GM19395 (cell line): ENCODE results near the gene SLFN12L.
"Not testable (repeated sequence)": the region's sequence is repeated elsewhere in the genome, so short reads cannot be mapped to it uniquely, and the experiment has no call there.

ENCODE experiments used
- ATAC-seq: cut with Tn5 transposase; IDR thresholded peaks from one replicate; pipeline ENCODE4 v1.9.1; 2021; ENCODE audit warnings: mild to moderate bottlenecking, moderate library complexity; ENCODE audit not compliant: unreplicated experiment

Gene SLFN12L

GRCh38 chr17:35537601-35538141 is at the start of gene SLFN12L:
TSS of gene SLFN12L (minus strand) at chr17:35537678. CDS start at chr17:35522364, 15,314 bp downstream.
- ATAC-seq = no peak

GRCh38 chr17:35586569-35587073 is 49.1 kb upstream of the SLFN12L start:
- ATAC-seq = no peak

GRCh38 chr17:35584061-35584460 is 46.6 kb upstream of the SLFN12L start:
- no peak for ATAC-seq

- ATAC-seq = no peak
These were observed 41.5 kb upstream of the SLFN12L start for GRCh38 chr17:35578929-35579432.

GRCh38 chr17:35578197-35578928 is 40.9 kb upstream of the SLFN12L start, which contains the start of gene PEX12:
TSS of gene PEX12 (minus strand) at chr17:35578571. CDS start at chr17:35578021, 550 bp downstream.
- peak; percentile 94 for ATAC-seq

GRCh38 chr17:35577830-35578196 is 40.3 kb upstream of the SLFN12L start:
- ATAC-seq = no peak

GRCh38 chr17:35575759-35576158 is 38.3 kb upstream of the SLFN12L start:
- no peak for ATAC-seq

- no peak for ATAC-seq
These were observed 31.9 kb upstream of the SLFN12L start for GRCh38 chr17:35569405-35569804.

- ATAC-seq = no peak
These were observed 31.1 kb upstream of the SLFN12L start for GRCh38 chr17:35568561-35568960.

- ATAC-seq = no peak
These were observed 29.5 kb upstream of the SLFN12L start for GRCh38 chr17:35566968-35567367.

GRCh38 chr17:35563181-35563580 is 25.7 kb upstream of the SLFN12L start:
- ATAC-seq = not testable (repeated sequence)

GRCh38 chr17:35560703-35561102 is 23.2 kb upstream of the SLFN12L start, which contains the start of gene SLFN14:
TSS of gene SLFN14 (minus strand) at chr17:35560819. CDS start at chr17:35558062, 2,757 bp downstream.
- ATAC-seq = no peak

- no peak for ATAC-seq
These were observed 22.2 kb upstream of the SLFN12L start for GRCh38 chr17:35559495-35560210.

GRCh38 chr17:35557353-35557752 is 19.9 kb upstream of the SLFN12L start:
- no peak for ATAC-seq

GRCh38 chr17:35555691-35556090 is 18.2 kb upstream of the SLFN12L start:
- no peak for ATAC-seq

GRCh38 chr17:35554668-35555067 is 17.2 kb upstream of the SLFN12L start:
- no peak for ATAC-seq

- ATAC-seq = no peak
These were observed 15.8 kb upstream of the SLFN12L start for GRCh38 chr17:35553310-35553709.

- no peak for ATAC-seq
These were observed 11.5 kb upstream of the SLFN12L start for GRCh38 chr17:35548978-35549377.

GRCh38 chr17:35548208-35548810 is 10.8 kb upstream of the SLFN12L start:
- no peak for ATAC-seq

GRCh38 chr17:35546487-35546886 is 9.0 kb upstream of the SLFN12L start:
- no peak for ATAC-seq

GRCh38 chr17:35545150-35545549 is 7.7 kb upstream of the SLFN12L start:
- ATAC-seq = no peak
